Hematopoietic multipotent progenitor cell treated with erythropoietin and hydrocortisone succinate and interleukin-3 and kit ligand, for 17 days (in vitro differentiated cells): ENCODE data around the gene DOK7.

Experiments
- DNase-seq: peaks from one replicate; pipeline ENCODE4 v3.0.0-alpha.2; 2015; ENCODE audit warnings: low spot score

DOK7 gene

GRCh38 chr4:3475713-3476260, 12.7 kb downstream of the DOK7 start:
- DNase-seq, result no peak

GRCh38 chr4:3476341-3476747, 13.2 kb downstream of the DOK7 start:
- no peak for DNase-seq

DNA sequence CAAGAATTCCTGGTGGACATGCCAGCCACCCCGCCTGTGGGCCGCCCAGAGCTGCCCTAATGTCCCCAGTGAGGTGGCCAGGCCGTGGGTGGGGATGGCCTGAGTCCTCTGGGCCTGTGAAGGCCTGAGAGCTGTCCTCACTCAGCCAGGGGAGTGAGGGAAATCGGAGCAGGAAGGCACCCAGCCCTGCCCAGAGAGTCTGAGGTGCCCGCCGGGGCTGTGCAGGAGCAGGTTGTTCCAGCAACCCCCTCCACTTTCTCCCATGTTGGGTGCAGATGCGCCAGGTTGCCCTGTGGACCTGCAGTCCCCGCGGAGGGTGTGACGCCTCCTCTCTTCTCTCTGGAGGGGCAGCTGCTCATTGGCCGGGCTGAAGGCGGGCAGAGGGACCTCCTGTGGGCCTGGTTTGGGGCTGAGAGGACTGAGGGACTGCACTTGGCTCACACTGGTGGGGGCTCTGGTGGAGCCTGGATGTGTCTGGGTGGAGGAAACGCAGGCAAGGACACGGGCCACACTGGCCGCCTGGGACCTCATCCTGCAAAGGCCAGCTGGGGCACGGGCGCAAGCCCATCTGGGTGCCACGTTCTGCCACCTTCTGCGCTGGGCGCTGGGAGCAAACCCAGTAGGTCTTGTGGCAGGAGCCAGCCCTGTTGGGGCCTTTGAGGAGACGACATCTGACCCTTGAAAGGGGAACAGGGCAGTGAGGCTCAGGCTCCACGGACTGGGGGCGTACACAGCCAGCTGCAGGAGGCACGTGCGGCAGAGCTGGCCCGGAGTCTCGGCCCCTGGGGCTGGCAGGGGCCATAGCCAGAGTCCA, 14.0 kb downstream of the DOK7 start:
- DNase-seq, result no peak

DNA sequence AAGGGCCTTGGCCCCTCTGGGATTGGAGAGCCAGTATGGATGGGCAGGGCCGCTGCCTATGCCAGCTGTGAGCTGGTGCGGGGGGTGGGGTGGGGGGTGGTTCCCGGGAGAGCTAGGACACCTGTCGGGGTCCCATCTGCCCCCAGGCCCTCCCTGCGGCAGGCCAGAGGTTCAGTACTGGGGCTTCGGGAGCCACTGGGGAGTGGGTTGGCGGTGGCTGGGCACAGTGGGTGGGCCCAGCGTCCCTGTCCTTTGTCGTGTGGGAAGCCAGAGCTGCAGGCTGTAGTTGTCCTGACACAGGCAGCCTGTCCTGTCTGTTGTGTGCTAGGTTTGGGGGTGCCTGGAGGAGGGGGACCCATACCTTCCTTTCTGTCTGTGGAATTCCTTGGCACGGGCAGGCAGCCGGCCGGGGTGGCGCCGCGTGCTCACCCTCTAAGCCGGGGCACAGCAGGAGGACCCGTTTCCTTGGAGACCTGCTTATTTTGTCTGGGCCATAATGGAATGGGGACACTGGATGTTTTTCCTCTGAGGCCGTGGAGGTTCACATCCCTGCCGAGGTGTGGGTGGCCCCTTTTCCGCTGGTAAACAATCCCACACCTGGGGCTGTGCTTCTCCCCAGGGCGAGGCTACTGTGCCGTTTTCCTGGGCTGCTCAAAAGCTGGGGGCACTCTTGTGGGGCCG, 14.8 kb downstream of the DOK7 start:
- no peak for DNase-seq

GRCh38 chr4:3478446-3479357, 15.6 kb downstream of the DOK7 start:
- DNase-seq, result no peak

DNA sequence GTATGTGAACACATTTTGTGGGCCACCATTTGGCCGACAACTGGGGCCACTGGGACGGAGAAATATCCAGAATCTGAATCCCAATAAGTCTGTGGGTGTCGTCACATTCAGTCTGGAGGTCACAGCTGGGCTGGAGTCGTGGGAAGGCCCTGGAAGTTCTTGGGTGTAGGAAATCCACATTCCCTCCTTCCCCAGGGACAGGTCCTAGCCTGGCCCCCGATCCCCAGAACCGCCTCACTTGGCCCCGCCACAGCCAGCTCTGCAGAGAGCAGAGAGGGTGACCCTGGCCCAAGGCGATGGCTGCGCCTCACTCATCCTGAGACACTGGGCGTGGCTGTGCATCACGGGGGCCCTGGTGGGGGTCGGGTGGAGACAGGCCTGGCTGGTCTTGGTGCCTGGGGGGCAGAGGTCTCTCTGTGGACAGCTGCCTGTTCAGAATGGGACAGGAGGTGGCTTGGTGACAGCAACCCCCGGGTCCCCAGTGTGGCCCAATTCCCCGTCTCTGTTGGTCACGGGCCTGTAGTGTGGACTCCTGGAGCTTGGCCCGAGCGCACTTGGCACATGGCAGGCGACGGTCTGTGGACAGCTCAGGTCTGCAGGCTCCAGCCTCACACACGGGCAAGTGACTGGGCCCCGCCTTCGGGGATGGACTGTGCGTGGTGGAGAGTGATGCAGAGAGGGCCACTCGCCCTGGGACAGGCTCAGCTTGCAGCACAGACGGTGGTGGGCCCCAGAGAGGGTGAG, 16.4 kb downstream of the DOK7 start:
- no peak for DNase-seq

DNA sequence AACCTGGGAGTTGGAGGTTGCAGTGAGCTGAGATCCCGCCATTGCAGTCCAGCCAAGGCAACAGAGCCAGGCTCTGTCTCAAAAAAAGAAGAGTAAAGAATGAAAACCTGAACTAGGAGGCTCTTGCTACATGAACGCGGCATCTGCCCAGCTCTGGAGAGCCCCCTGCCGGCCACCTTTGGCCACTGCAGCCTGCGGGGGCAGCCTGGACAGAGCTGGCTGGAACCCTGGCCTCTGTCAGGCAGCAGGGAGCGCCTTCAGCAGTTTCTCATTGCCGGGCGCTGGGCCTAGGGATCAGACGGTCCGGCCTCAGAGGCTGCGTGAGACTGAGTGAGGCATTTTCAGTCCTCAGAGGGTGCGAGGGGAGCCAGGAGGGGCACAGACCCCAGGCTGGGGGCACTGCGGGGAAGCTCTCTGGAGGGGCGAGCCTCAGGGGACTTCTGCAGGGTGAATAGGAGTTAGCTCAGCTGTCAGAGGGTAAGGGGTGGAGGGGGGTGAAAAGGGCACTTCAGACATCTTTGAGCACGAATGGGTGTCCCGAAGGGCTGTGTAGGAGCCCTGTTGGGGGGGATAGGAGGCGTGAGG, 17.5 kb downstream of the DOK7 start:
- peak; percentile 57 for DNase-seq

DNA sequence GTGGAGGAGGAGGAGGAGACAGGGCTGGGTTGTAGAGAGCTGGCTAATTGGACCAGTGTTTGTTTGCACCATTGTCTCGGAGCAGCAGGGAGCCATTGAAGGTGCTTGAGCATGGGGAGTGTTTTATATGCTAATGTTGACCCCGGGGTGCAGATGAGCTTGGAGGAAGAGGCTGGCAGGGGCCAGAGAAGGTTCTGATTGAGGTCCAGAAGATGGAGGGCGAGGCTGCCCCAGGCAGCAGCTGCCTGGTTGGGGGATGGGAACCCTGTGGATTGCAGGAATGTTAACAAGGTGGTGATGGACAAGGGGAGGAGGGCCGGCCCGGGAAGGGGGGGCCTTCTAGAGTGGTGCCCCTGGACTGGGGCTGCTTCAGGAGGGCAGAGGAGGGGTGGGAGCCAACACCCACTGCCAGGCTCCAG, 18.0 kb downstream of the DOK7 start:
- DNase-seq, result no peak

GRCh38 chr4:3481783-3482393, 18.8 kb downstream of the DOK7 start:
- no peak for DNase-seq

DNA sequence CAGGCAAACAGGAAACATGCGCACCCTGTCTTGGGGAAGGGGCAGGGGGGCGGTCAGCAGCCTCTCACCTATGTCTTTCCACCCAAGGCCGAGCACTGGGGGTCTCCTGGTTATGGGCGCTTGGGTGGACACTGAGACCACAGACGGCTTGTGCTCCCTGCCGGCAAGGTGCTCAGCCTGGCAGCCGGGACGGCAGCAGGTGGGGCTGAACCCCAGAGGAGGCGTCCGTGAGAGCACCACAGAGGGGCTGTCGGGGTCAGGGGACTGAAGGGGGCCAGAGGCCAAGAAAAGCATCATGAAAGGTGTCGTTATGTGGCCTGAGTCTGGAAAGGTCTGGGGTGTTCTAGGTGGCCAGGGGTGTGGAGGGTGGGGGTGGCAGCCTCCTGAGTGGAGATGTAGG, 19.6 kb downstream of the DOK7 start:
- DNase-seq, result no peak

GRCh38 chr4:3483471-3483921, 20.4 kb downstream of the DOK7 start:
- no peak for DNase-seq

DNA sequence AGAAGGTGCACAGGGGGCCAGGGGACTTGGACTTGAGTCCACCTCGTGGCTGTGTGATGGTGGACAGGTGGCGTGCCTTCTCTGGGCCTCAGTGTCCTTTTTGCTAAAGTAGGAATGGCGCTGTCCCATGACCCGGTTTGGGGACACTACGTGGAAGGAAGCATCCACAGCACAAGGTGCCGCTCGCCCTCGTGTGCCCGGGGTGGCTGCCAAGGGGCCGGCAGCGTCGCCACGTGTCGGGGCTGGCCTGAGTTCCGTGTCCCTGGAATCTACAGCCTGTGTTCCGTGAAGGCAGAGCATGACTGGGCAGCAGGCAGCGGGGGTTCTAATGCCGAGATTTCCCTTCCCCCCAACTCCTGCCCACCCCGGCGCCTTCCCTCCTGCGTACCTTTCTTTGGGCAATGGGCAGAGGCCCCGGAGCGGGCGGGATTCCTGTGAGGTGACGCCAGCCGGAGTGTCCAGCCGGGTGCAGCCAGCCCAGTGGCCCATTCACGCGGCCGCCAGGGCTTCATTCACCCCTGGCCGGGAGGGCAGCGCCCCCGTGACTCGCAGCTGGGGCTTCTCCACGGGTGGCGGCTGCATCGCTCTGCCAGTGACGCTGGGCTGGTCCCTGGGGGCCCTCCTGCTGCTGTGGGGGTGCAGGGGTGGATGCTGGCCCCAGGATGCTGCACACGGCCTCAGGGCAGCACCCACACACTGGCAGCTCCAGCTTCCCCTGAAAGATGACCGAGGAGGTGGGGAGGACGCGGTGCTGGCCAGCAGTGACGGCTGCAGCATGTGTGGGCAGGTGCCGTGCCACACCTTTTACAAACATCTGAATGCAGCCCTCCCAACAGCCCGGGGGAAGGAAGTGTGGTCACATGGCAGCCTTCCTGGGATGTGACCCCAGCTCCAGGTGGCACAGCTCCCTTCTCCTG, 21.2 kb downstream of the DOK7 start:
- DNase-seq, result no peak

GRCh38 chr4:3485011-3485791, 22.1 kb downstream of the DOK7 start:
- no peak for DNase-seq

DNA sequence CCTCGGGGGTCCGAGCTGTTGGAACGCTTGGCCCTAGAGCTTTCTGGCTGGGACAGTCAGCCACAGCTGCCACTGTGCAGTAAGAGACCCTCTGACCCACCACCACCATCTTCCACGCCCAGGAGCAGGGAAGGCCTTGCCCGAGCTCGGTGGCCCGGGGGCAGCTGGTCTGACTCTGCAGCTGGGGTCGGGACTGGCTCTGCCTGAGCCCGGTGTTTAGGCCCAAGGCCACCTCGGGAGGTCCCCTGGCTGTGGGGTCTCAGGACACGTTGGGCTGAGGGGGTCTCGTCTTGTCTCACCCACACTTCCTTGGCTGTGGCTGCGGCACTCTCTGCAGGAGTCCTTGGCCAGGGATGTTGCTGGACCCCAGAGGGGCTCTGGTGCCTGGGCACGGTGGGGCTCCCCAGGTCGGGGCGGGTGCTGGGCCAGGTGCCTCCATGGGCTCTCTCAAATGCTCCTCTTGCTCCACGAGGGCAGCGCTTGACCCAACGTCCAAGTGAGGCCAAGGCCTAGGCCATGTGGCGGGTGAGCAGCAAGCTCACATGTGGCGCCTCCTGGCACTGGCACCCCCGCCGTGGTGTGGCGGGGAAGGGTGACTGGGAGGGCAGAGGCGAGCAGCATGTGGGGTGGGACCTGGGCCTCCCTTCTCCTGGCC, 22.9 kb downstream of the DOK7 start:
- no peak for DNase-seq

GRCh38 chr4:3486541-3487540, 23.7 kb downstream of the DOK7 start:
- no peak for DNase-seq

DNA sequence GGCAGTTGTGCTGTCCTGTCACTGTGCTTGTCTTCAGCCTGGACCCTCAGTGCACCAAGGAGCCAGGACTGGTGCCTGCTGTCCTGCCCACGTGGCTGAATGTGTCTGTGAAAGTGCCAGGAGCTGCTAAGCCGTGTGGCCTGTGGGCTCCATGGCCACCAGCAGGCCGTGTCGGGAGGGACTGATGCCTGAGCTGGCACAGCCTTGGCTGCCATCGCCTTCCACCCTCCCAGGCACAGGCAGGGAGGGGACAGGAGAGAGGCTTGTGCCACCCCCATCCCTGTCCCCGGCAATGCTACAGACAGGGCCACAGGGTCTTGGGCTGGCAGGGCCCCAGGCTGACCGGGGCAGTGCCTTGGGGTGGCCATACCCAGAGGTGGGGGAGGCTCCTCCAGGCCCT, 24.8 kb downstream of the DOK7 start:
- DNase-seq, result no peak

GRCh38 chr4:3488820-3489219, 25.7 kb downstream of the DOK7 start:
- DNase-seq, result no peak
